Loucy (cell line): ENCODE results near the gene ADARB1.

Experiments used
- EZH2phosphoT487 ChIP-seq: fragments of 200-600 bp; IDR thresholded peaks from 2 replicates; pipeline ENCODE4 v1.6.1; 2018; ENCODE audit warnings: antibody characterized with exemption, mild to moderate bottlenecking, moderate library complexity, borderline replicate concordance
- TF ChIP-seq, protein P1 (sequence below): fragments of 200-600 bp; sonication (generic); conservative IDR thresholded peaks from 2 replicates; pipeline ENCODE4 v1.5.1; 2014; ENCODE audit warnings: mild to moderate bottlenecking, antibody characterized with exemption, low read length

GRCh38 chr21:45215213-45215612, 140.8 kb downstream of the ADARB1 start:
- TF ChIP-seq, protein P1, sequence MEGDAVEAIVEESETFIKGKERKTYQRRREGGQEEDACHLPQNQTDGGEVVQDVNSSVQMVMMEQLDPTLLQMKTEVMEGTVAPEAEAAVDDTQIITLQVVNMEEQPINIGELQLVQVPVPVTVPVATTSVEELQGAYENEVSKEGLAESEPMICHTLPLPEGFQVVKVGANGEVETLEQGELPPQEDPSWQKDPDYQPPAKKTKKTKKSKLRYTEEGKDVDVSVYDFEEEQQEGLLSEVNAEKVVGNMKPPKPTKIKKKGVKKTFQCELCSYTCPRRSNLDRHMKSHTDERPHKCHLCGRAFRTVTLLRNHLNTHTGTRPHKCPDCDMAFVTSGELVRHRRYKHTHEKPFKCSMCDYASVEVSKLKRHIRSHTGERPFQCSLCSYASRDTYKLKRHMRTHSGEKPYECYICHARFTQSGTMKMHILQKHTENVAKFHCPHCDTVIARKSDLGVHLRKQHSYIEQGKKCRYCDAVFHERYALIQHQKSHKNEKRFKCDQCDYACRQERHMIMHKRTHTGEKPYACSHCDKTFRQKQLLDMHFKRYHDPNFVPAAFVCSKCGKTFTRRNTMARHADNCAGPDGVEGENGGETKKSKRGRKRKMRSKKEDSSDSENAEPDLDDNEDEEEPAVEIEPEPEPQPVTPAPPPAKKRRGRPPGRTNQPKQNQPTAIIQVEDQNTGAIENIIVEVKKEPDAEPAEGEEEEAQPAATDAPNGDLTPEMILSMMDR = no peak
- no peak for TF ChIP-seq EZH2phosphoT487
